Tibial artery (tissue), 4 donors: ENCODE data around the gene MTMR11.
"Not testable (repeated sequence)": the region's sequence is repeated elsewhere in the genome, so short reads cannot be mapped to it uniquely, and the experiment has no call there.

ENCODE experiments used
- DNase-seq, 2 donors: peaks; one replicate each; pipeline ENCODE4 v3.0.0-alpha.2; 2019
- H3K27ac ChIP-seq, 2 donors: fragments of 200-600 bp; sonication (generic) in 1 of 2; 1 replicate in 1 of 2; 2 replicates in 1 of 2; pipeline ENCODE4 v1.5.1; 2018 to 2019; ENCODE audit warnings: mild to moderate bottlenecking in 1 of 2
- H3K27me3 ChIP-seq, 2 donors: fragments of 200-600 bp; sonication (generic) in 1 of 2; one replicate each; pipeline versions ENCODE4 v1.5.1 to v1.6.0; 2016 to 2019
- H3K36me3 ChIP-seq, 3 donors: fragments of 200-600 bp; sonication (generic) in 2 of 3; one replicate each; pipeline ENCODE4 v1.5.1; 2016 to 2019; ENCODE audit warnings: mild to moderate bottlenecking in 2 of 3
- H3K4me1 ChIP-seq, 4 donors: fragments of 200-600 bp; sonication (generic) in 2 of 4; 1 replicate in 3 of 4; 2 replicates in 1 of 4; pipeline ENCODE4 v1.5.1; 2016 to 2019
- H3K4me3 ChIP-seq, 2 donors: fragments of 200-600 bp; sonication (generic) in 1 of 2; 1 replicate in 1 of 2; 2 replicates in 1 of 2; pipeline ENCODE4 v1.5.1; 2018 to 2019; ENCODE audit warnings: mild to moderate bottlenecking in 2 of 2
- H3K9me3 ChIP-seq, 3 donors: fragments of 200-600 bp; sonication (generic) in 1 of 3; one replicate each; pipeline ENCODE4 v1.5.1; 2016 to 2019
- intact Hi-C: fragments of 100-400 bp; cut with DNase I; formaldehyde crosslinking; loops from one replicate; pipeline ENCODE4 v1.15.0; 2023; ENCODE audit warnings: low total_unique reads
- TF ChIP-seq, protein P1 (sequence below), 2 experiments: fragments of 200-600 bp in 1 of 2; fragments of 450-650 bp in 1 of 2; IDR thresholded peaks; one replicate each; pipeline ENCODE4 v1.5.1; 2017 to 2019; ENCODE audit warnings: antibody characterized with exemption in 2 of 2, mild to moderate bottlenecking in 1 of 2, moderate library complexity in 1 of 2

MTMR11 gene

DNA sequence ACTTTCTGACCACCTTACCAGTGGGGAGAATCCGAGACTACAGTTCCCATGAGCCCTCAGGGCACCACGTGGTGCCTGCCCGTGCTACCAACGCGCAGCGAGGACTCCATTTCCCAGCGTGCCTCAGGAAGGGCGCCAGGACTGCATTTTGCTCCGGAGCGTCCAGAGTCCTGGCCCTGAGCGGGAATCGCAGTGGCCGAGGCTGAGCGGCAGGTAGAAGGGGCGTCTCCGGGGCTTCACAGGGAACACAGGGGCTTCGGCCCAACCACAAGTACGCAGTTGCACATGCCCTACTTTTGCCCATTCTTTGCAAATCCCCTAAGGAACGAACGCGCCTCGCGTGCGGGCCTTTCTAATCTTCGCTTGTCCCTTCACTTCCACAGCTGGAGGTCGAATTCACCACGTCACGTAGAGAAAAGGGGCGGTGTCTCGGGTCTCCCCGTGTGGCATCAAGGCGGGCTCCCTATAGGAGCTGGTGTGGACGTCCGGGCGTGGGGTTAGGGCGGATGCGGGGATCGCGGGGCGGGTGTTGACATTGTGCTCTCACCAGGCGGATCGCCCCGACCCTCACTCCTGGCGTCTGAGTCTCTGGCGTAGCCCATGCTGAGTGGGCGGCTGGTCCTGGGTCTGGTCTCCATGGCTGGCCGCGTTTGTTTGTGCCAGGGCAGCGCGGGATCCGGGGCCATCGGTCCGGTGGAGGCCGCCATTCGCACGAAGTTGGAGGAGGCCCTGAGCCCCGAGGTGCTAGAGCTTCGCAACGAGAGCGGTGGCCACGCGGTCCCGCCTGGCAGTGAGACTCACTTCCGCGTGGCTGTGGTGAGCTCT is 37.0 kb downstream of the MTMR11 start, which contains the start of gene BOLA1:
Gene BOLA1 (plus strand): TSS at position 109 of the 825 bp plus-strand sequence. CDS start 492 bp downstream, at position 601.
- H3K27me3 ChIP-seq, result no peaks in the 10 kb centered on the region
- peak; percentile 92 to 96 for DNase-seq
- intact Hi-C loops, result no loop called here
- H3K9me3 ChIP-seq, result no peaks in the 10 kb centered on the region
- H3K4me1 ChIP-seq, result peaks cover 0 to 14% (median 5%) of the 10 kb centered on the region in 4 donors
- H3K4me3 ChIP-seq, result peak within 1 kb of the TSS; percentile 61 to 64
- H3K36me3 ChIP-seq, result peaks cover 0 to 7% (median 0%) of the 10 kb centered on the region in 3 donors
- TF ChIP-seq, protein P1, sequence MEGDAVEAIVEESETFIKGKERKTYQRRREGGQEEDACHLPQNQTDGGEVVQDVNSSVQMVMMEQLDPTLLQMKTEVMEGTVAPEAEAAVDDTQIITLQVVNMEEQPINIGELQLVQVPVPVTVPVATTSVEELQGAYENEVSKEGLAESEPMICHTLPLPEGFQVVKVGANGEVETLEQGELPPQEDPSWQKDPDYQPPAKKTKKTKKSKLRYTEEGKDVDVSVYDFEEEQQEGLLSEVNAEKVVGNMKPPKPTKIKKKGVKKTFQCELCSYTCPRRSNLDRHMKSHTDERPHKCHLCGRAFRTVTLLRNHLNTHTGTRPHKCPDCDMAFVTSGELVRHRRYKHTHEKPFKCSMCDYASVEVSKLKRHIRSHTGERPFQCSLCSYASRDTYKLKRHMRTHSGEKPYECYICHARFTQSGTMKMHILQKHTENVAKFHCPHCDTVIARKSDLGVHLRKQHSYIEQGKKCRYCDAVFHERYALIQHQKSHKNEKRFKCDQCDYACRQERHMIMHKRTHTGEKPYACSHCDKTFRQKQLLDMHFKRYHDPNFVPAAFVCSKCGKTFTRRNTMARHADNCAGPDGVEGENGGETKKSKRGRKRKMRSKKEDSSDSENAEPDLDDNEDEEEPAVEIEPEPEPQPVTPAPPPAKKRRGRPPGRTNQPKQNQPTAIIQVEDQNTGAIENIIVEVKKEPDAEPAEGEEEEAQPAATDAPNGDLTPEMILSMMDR (IDR thresholded peaks at IDR 0.05), result peak in 1 of 2 experiments; percentile 22
- H3K27ac ChIP-seq, result peak within 1 kb of the TSS; percentile 87 to 91

DNA sequence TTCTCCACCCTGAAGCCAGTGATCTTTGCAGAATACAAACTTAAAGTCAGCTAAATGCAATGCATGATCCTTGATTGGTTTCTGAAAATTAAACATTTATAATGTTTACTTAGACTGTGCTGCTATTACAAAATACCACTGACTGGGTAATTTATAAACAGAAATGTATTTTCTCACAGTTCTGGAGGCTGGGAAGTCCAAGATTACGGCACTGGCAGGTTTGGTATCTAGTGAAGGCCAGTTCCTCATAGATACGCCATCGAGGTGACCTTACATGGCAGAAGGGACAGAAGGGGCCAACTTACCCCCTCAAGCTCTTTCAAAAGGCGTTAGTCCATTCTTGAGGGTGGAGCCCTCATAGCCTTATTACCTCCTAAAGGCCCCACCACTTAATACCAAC is 40.1 kb downstream of the MTMR11 start:
- H3K4me3 ChIP-seq, result no peak overlapping the region
- H3K36me3 ChIP-seq, result no peaks in the 10 kb centered on the region
- peaks cover 0 to 14% (median 5%) of the 10 kb centered on the region in 4 donors for H3K4me1 ChIP-seq
- no peak overlapping the region for H3K27ac ChIP-seq
- intact Hi-C loops, result no loop called here
- H3K9me3 ChIP-seq, result no peaks in the 10 kb centered on the region
- no peak for DNase-seq
- H3K27me3 ChIP-seq, result no peaks in the 10 kb centered on the region
- TF ChIP-seq, protein P1 (IDR thresholded peaks at IDR 0.05), result no peak

DNA sequence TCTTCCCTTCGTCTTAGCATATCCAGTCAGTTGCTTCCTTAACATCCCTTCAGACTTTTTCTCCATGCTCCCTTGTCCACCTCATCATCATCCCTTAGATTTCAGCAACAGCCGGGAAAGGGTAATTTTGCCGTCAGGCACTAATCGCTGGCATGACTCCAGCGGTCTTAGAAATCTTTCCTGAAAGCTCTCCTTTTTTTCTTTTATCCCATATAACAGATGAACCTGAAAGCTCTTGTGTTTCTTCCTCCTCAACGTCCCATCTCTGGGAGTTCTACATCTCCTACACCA is 47.7 kb downstream of the MTMR11 start:
- DNase-seq, result peak in 1 of 2 donors; percentile 63
- intact Hi-C loops, result no loop called here
- Histone ChIP-seq H3K36me3 (no peaks in the 10 kb centered on the region), H3K9me3 (no peaks in the 10 kb centered on the region), H3K27ac (peak overlapping the region; percentile 99 to 100), H3K27me3 (no peaks in the 10 kb centered on the region), H3K4me1 (peaks cover 0 to 20% (median 13%) of the 10 kb centered on the region in 4 donors), H3K4me3 (peak overlapping the region; percentile 85 to 90)
- TF ChIP-seq, protein P1 (IDR thresholded peaks at IDR 0.05), result no peak

DNA sequence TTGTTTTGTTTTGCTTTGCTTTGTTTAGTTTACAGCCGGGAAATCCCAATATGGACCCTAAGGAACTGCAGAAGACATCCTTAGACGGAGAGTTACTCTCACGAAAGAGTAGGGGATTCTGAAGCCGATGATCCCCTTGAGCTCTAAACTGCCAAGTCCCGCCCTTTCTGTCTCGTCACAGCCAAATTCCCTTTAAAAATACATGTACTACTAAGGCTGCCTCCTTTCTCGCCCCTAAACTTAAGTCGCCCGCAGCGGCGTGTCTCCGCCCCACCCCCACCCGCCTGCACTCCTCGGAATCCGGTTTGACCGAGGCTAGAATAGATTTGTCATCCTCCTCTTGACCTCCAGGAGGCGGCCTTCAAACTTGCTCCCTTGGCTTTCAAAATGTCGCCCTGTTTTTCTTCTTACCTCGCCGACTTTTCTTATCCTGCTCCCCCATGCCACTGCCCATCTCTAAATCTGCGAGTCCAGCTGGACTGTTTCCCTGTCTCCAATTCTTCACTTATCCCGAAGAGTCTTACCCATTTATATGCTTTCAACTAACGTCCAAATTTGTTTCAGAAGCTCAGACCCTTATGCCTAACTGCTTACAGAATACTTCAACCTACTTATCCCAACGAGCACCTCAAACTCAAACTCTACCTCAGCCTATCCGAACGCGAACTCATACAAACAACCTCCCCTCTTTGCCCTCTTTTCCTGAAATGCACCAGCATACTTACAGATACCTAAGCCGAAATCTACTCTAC is 48.3 kb downstream of the MTMR11 start:
- H3K4me3 ChIP-seq, result peak overlapping the region; percentile 85 to 90
- TF ChIP-seq, protein P1 (IDR thresholded peaks at IDR 0.05), result peak; percentile 47 to 55
- intact Hi-C loops, result no loop called here

DNA sequence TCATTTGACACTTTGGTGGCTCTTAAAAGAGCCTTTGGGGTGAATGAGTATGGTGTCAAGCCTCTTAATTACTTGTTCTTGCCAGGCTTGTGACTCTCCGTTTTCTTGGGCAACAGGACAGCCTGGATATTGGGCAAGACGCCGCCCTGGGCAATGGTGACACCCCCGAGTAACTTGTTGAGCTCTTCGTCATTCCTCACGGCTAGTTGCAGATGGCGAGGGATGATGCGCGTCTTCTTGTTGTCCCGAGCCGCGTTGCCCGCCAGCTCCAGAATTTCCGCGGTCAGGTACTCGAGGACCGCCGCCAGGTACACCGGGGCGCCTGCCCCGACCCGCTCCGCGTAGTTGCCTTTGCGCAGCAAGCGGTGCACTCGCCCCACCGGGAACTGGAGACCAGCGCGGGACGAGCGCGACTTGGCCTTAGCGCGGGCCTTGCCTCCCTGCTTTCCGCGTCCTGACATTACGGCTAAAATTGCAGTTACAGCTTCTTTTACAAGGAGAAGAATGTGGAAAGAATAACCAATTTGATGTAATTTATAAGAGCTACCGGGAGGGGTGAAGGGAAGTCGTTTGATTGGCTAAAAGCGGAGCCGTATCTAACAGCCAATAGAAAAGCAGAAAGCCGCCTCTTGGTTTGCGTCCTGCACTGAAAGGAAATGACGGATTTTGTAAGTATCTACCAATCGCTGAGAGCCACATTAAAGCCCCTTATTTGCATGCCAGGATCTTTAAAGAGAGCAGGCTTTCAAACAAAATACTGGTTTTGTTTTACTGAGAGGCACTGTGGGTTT is 49.0 kb downstream of the MTMR11 start:
- H3K27me3 ChIP-seq, result no peaks in the 10 kb centered on the region
- H3K4me1 ChIP-seq, result peaks cover 0 to 25% (median 19%) of the 10 kb centered on the region in 4 donors
- peak overlapping the region; percentile 85 to 90 for H3K4me3 ChIP-seq
- H3K27ac ChIP-seq, result peak overlapping the region; percentile 99 to 100
- TF ChIP-seq, protein P1 (IDR thresholded peaks at IDR 0.05), result peak in 1 of 2 experiments; percentile 17
- H3K36me3 ChIP-seq, result no peaks in the 10 kb centered on the region
- intact Hi-C loops, result no loop called here
- no peaks in the 10 kb centered on the region for H3K9me3 ChIP-seq
- peak; percentile 87 to 92 for DNase-seq

More for the DNA sequence above, 48.3 kb downstream of the MTMR11 start:
- Histone ChIP-seq H3K36me3 (no peaks in the 10 kb centered on the region), H3K9me3 (no peaks in the 10 kb centered on the region), H3K27me3 (no peaks in the 10 kb centered on the region), H3K27ac (peak overlapping the region; percentile 99 to 100), H3K4me1 (peaks cover 0 to 25% (median 17%) of the 10 kb centered on the region in 4 donors)
- peak; percentile 82 to 93 for DNase-seq

DNA sequence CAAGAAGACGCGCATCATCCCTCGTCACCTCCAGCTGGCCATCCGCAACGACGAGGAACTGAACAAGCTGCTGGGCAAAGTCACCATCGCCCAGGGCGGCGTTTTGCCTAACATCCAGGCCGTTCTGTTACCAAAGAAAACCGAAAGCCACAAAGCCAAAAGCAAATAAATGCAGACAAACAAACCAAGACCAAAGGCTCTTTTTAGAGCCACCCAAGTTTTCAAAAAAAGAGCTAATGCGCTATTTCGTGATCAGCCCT is 49.6 kb downstream of the MTMR11 start:
- H3K27me3 ChIP-seq, DNase-seq, H3K9me3 ChIP-seq, intact Hi-C loops, H3K36me3 ChIP-seq: not testable (repeated sequence)
- Histone ChIP-seq H3K4me3 (peak overlapping the region; percentile 85 to 90), H3K27ac (peak overlapping the region; percentile 99 to 100), H3K4me1 (peaks cover 0 to 25% (median 19%) of the 10 kb centered on the region in 4 donors)
